HCT116 (cell line): ENCODE data around the gene ADORA2B. TPM values are rescaled to one million over a fixed set of nuclear protein-coding genes. Genes with fewer than 3 reads are reported as not detected.

Source experiments
- ATAC-seq: fragments of 200-7000 bp; cut with Tn5 transposase; 2 replicates; pipeline ENCODE4 v1.9.1; 2020; ENCODE audit warnings: mild to moderate bottlenecking, moderate library complexity
- BruUV-seq: library from RNA; stranded (reverse); fragments of 400-500 nt; replicated peaks from 2 replicates; lab custom pipeline; 2021; lab: Mats Ljungman, UMichigan
- CTCF ChIA-PET: fragments of 300-600 bp; sonication (Branson Sonifier 250); formaldehyde crosslinking; loops from one replicate; lab custom pipeline; 2021; ENCODE audit warnings: antibody characterized with exemption; lab: Charles Lee
- POLR2A ChIA-PET: fragments of 300-600, 350-600 bp; sonication (Branson Sonifier 250); formaldehyde crosslinking; loops from one replicate; lab custom pipeline; 2021; ENCODE audit warnings: antibody characterized with exemption; lab: Charles Lee
- RAD21 ChIA-PET, 2 experiments: fragments of 300-600 bp; sonication (Branson Sonifier 250); formaldehyde crosslinking; loops; one replicate each; lab custom pipeline; 2023; ENCODE audit warnings: low total read pairs in 2 of 2; ENCODE audit not compliant: uncharacterized antibody in 2 of 2, unreplicated experiment in 2 of 2, low non-redundant PET in 1 of 2; lab: Charles Lee
- DNase-seq: peaks from one replicate; pipeline ENCODE4 v3.0.0-alpha.2; 2010; ENCODE audit warnings: low read depth, low spot score
- H2AFZ ChIP-seq: fragments of 200-600 bp; shearing (Covaris generic), sonication (generic); 2 replicates; pipeline ENCODE4 v1.6.1; 2017; ENCODE audit warnings: low read depth, mixed run types, mixed read lengths, antibody characterized with exemption, low read length; ENCODE audit not compliant: poor library complexity, severe bottlenecking
- H3K27ac ChIP-seq: 2 replicates; pipeline ENCODE4 v1.5.1; 2012; ENCODE audit warnings: low read depth, low read length
- H3K27me3 ChIP-seq: fragments of 200-600 bp; sonication (generic); 2 replicates; pipeline ENCODE4 v1.6.1; 2016; ENCODE audit warnings: mixed run types, low read length, mixed read lengths; ENCODE audit not compliant: insufficient read depth
- H3K36me3 ChIP-seq, 2 experiments: fragments of 200-500 bp in 1 of 2; fragments of 200-600 bp in 1 of 2; sonication (Bioruptor generic) in 1 of 2; sonication (generic) in 1 of 2; 2 replicates each; pipeline versions ENCODE4 v1.5.1 to v1.6.1; 2014 to 2016; ENCODE audit warnings: low read length in 2 of 2, inconsistent platforms in 1 of 2, mixed read lengths in 1 of 2, mixed run types in 1 of 2; ENCODE audit not compliant: insufficient read depth in 2 of 2, control insufficient read depth in 1 of 2
- H3K4me1 ChIP-seq, 2 experiments: fragments of 200-600 bp in 1 of 2; sonication (generic) in 1 of 2; 2 replicates each; pipeline versions ENCODE4 v1.5.1 to v1.6.1; 2012 to 2017; ENCODE audit warnings: low read length in 2 of 2, inconsistent platforms in 1 of 2, mild to moderate bottlenecking in 1 of 2, mixed read lengths in 1 of 2, mixed run types in 1 of 2, moderate library complexity in 1 of 2; ENCODE audit not compliant: insufficient read depth in 2 of 2, control insufficient read depth in 1 of 2
- H3K4me2 ChIP-seq: fragments of 200-600 bp; sonication (generic); 2 replicates; pipeline ENCODE4 v1.6.1; 2017; ENCODE audit warnings: mixed run types, low read length, mixed read lengths
- H3K4me3 ChIP-seq, 2 experiments: fragments of 200-600 bp in 1 of 2; sonication (generic) in 1 of 2; replicated peaks in 1 of 2; 2 replicates each; pipeline ENCODE4 v1.5.1; 2011 to 2016; ENCODE audit warnings: low read length in 2 of 2, control low read depth in 1 of 2, low read depth in 1 of 2, mild to moderate bottlenecking in 1 of 2, mixed read lengths in 1 of 2, mixed run types in 1 of 2
- H3K79me2 ChIP-seq: fragments of 200-600 bp; sonication (generic); 2 replicates; pipeline ENCODE4 v1.6.1; 2017; ENCODE audit warnings: mild to moderate bottlenecking, mixed run types, low read length, moderate library complexity, mixed read lengths; ENCODE audit not compliant: insufficient read depth
- H3K9ac ChIP-seq: fragments of 200-600 bp; sonication (generic); 2 replicates; pipeline ENCODE4 v1.6.1; 2016; ENCODE audit warnings: low read length, mixed read lengths
- H3K9me2 ChIP-seq: fragments of 200-600 bp; sonication (generic), shearing (Covaris generic); 2 replicates; pipeline ENCODE4 v1.6.1; 2017; ENCODE audit warnings: mixed run types, mild to moderate bottlenecking, moderate library complexity; ENCODE audit not compliant: insufficient read depth
- H3K9me3 ChIP-seq, 2 experiments: fragments of 200-500 bp in 1 of 2; fragments of 200-600 bp in 1 of 2; sonication (Bioruptor generic) in 1 of 2; sonication (generic) in 1 of 2; 2 replicates each; pipeline ENCODE4 v1.6.1; 2014 to 2017; ENCODE audit warnings: low read length in 2 of 2, mixed read lengths in 2 of 2, inconsistent platforms in 1 of 2, low read depth in 1 of 2, mild to moderate bottlenecking in 1 of 2, mixed run types in 1 of 2, moderate library complexity in 1 of 2; ENCODE audit not compliant: control insufficient read depth in 1 of 2, insufficient read depth in 1 of 2
- H4K20me1 ChIP-seq: fragments of 200-600 bp; sonication (generic), shearing (Covaris generic); 2 replicates; pipeline ENCODE4 v1.6.1; 2017; ENCODE audit warnings: mixed run types, mild to moderate bottlenecking, moderate library complexity; ENCODE audit not compliant: insufficient read depth
- ATF3 ChIP-seq: IDR thresholded peaks from 2 replicates; pipeline ENCODE4 v1.6.1; 2012
- CBX3 ChIP-seq: IDR thresholded peaks from 2 replicates; pipeline ENCODE4 v1.6.1; 2012; ENCODE audit warnings: low read depth
- CEBPB ChIP-seq: IDR thresholded peaks from 2 replicates; pipeline ENCODE4 v1.6.1; 2012; ENCODE audit warnings: low read depth
- CTCF ChIP-seq, 3 experiments: fragments of 200-600 bp in 1 of 3; sonication (generic) in 1 of 3; IDR thresholded peaks in 2 of 3; conservative IDR thresholded peaks in 1 of 3; 2 replicates each; pipeline ENCODE4 v1.5.1; 2012 to 2017; ENCODE audit warnings: low read depth in 2 of 3, low read length in 2 of 3, antibody characterized with exemption in 1 of 3, borderline replicate concordance in 1 of 3, control low read depth in 1 of 3, mild to moderate bottlenecking in 1 of 3, mixed read lengths in 1 of 3, mixed run types in 1 of 3, moderate library complexity in 1 of 3; ENCODE audit not compliant: insufficient read depth in 1 of 3
- EZH2 ChIP-seq: fragments of 200-600 bp; sonication (generic); IDR thresholded peaks from 2 replicates; pipeline ENCODE4 v1.6.1; 2017; ENCODE audit warnings: antibody characterized with exemption, mixed run types
- EZH2phosphoT487 ChIP-seq: fragments of 200-600 bp; IDR thresholded peaks from 2 replicates; pipeline ENCODE4 v1.6.1; 2018; ENCODE audit warnings: antibody characterized with exemption, borderline replicate concordance
- FOSL1 ChIP-seq: IDR thresholded peaks from 2 replicates; pipeline ENCODE4 v1.6.1; 2012; ENCODE audit warnings: low read depth
- JUND ChIP-seq: IDR thresholded peaks from 2 replicates; pipeline ENCODE4 v1.6.1; 2012
- MAX ChIP-seq: IDR thresholded peaks from 2 replicates; pipeline ENCODE4 v1.6.1; 2012
- POLR2AphosphoS5 ChIP-seq: IDR thresholded peaks from 2 replicates; pipeline ENCODE4 v1.6.1; 2011; ENCODE audit warnings: mild to moderate bottlenecking, low read depth, low read length, moderate library complexity
- RAD21 ChIP-seq: IDR thresholded peaks from 2 replicates; pipeline ENCODE4 v1.6.1; 2012; ENCODE audit warnings: low read depth, mild to moderate bottlenecking
- REST ChIP-seq: IDR thresholded peaks from 2 replicates; pipeline ENCODE4 v1.6.1; 2012; ENCODE audit warnings: low read depth
- SIN3A ChIP-seq: IDR thresholded peaks from 2 replicates; pipeline ENCODE4 v1.6.1; 2012; ENCODE audit warnings: low read depth
- SP1 ChIP-seq: IDR thresholded peaks from 2 replicates; pipeline ENCODE4 v1.6.1; 2012; ENCODE audit warnings: low read depth
- SRF ChIP-seq: IDR thresholded peaks from 2 replicates; pipeline ENCODE4 v1.6.1; 2012; ENCODE audit warnings: low read depth
- TCF7L2 ChIP-seq: IDR thresholded peaks from 2 replicates; pipeline ENCODE4 v1.7.0; 2011; ENCODE audit warnings: borderline replicate concordance, inconsistent platforms; ENCODE audit not compliant: insufficient read depth, insufficient read length; ENCODE audit errors: extremely low read depth
- YY1 ChIP-seq: IDR thresholded peaks from 2 replicates; pipeline ENCODE4 v1.6.1; 2011; ENCODE audit warnings: low read length, low read depth, moderate library complexity, mild to moderate bottlenecking; ENCODE audit not compliant: insufficient replicate concordance; ENCODE audit errors: extremely low read depth
- ZFX ChIP-seq: fragments of 450-650 bp; IDR thresholded peaks from 2 replicates; pipeline ENCODE4 v1.6.1; 2017
- ZNF274 ChIP-seq: fragments of 200-500 bp; sonication (Bioruptor generic); IDR thresholded peaks from 2 replicates; pipeline ENCODE4 v1.6.1; 2014; ENCODE audit warnings: mild to moderate bottlenecking, low read depth, low read length, inconsistent platforms
- intact Hi-C: fragments of 100-400 bp; cut with micrococcal nuclease; formaldehyde crosslinking; loops from 2 replicates; pipeline ENCODE4 v1.10.0; 2022
- total RNA-seq: library from RNA; stranded (reverse); gene quantifications from one replicate; pipeline ENCODE4 v1.2.1, GENCODE V29; 2021; ENCODE audit not compliant: unreplicated experiment

The ADORA2B gene
- total RNA-seq, 1 experiment from 2014 or later: 47.5 TPM

- no peak for ATAC-seq
- peaks cover 95% of the 10 kb centered on the region for H3K79me2 ChIP-seq
- RAD21 ChIA-PET: no interaction called here
- no peaks in the 10 kb centered on the region for H3K9me2 ChIP-seq
- CTCF ChIA-PET: no interaction called here
- no TSS peak for BruUV-seq
- H3K27me3 ChIP-seq: no peaks in the 10 kb centered on the region
- no peaks in the 10 kb centered on the region for H3K9me3 ChIP-seq
- H3K4me3 ChIP-seq: no peak overlapping the region
- intact Hi-C loops: no loop called here
- H3K36me3 ChIP-seq: peaks cover 10 to 58% of the 10 kb centered on the region in 2 experiments; a peak in 3 of 4 replicates
- no peak overlapping the region for H2AFZ ChIP-seq
- H3K4me2 ChIP-seq: no peak overlapping the region
- POLR2A ChIA-PET: interaction anchor here (0.8 kb wide), 1 partner anchor 13 kb away, joined by 3 read pairs; no protein-coding TSS in a partner anchor
- H3K9ac ChIP-seq: no peak overlapping the region
- TF ChIP-seq EZH2 (no peak), REST (no peak), ZFX (no peak), FOSL1 (no peak), CTCF (IDR thresholded peaks at IDR 0.05 in 2 of 3, conservative IDR thresholded peaks at IDR 0.05 in 1 of 3; ENCODE audit: borderline replicate concordance in 1 of 3, insufficient read depth in 1 of 3, low read depth in 2 of 3, low read length in 2 of 3) (no peak), EZH2phosphoT487 (no peak), SRF (no peak), TCF7L2 (no peak), SP1 (no peak), POLR2AphosphoS5 (no peak), YY1 (no peak), CEBPB (no peak), CBX3 (no peak), ZNF274 (no peak), MAX (no peak), SIN3A (no peak), ATF3 (no peak), RAD21 (no peak), JUND (no peak)
- TF ChIP-seq, all 23 proteins: peak for 0
- Histone ChIP-seq H4K20me1 (0 out of 2 replicates have a peak, but pooled peaks cover 3% of the 10 kb centered on the region), H3K4me1 (peaks cover 10 to 74% of the 10 kb centered on the region in 2 experiments; a peak in 3 of 4 replicates), H3K27ac (no peak overlapping the region)
- no peak for DNase-seq
Measured at GRCh38 chr17:15973834-15974233, 28.9 kb downstream of the ADORA2B start.
